ENCODE results near the gene CHCHD3. TPM values are rescaled to one million over a fixed set of nuclear protein-coding genes. Genes with fewer than 3 reads are reported as not detected.

Gene CHCHD3
- total and polyA plus RNA-seq, 2 of the 4 experiments (the other 2 are of a cell fraction): 56.9 to 141 TPM

DNA sequence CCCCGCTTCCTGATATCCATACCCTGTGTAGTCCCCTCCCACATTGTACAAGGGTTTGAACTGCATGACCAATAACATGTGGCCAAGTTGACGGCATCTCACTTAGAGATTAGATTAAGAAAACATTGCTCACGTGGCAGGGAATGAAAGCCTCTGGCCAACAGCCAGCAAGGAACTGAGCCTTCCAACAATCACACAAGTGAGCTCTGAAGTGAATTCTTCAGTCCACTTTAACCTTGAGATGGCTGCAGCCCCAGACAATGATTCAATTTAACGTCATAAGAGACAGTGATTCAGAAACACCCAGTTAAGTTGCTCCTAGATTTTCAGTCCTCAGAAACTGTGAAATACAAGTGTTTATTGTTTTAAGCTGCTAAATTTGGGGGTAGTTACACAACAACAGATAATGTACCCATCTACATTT is 339.7 kb downstream of the CHCHD3 start:
- in situ Hi-C loops (cut with MboI; ENCODE audit: low sequenced_read_pairs): no loop called here
- Histone ChIP-seq H3K4me2 (ENCODE audit: low read depth, low read length) (no peak overlapping the region), H2AK5ac (ENCODE audit: low read depth, low read length) (no peak overlapping the region), H3K23ac (ENCODE audit: low read depth, low read length) (no peak overlapping the region), H2BK120ac (ENCODE audit: low read depth, low read length) (no peak overlapping the region), H3K36me3 (ENCODE audit: control insufficient read depth, insufficient read depth, low read length) (no peaks in the 10 kb centered on the region), H4K20me1 (ENCODE audit: insufficient read depth, low read length) (no peaks in the 10 kb centered on the region), H3K14ac (replicated peaks; ENCODE audit: low read depth, low read length) (no peak overlapping the region), H3K79me1 (ENCODE audit: low read depth in 1 of 2, low read length in 2 of 2) (no peaks in the 10 kb centered on the region), H3K4ac (ENCODE audit: low read depth, low read length) (no peak overlapping the region), H4K91ac (ENCODE audit: insufficient read depth, low read depth, low read length) (no peak overlapping the region), H3K9ac (ENCODE audit: low read depth, low read length) (no peak overlapping the region), H3K9me3 (ENCODE audit: control insufficient read depth, insufficient read depth, low read length) (peaks cover 10% of the 10 kb centered on the region; the same call in 1 of the 2 replicates), H4K8ac (ENCODE audit: low read depth in 2 of 2, low read length in 2 of 2) (no peak overlapping the region), H3K18ac (ENCODE audit: low read depth, low read length) (no peak overlapping the region), H3K27ac (ENCODE audit: insufficient read depth, low read length) (no peak overlapping the region), H2BK20ac (ENCODE audit: low read depth, low read length) (no peak overlapping the region), H3K56ac (ENCODE audit: extremely low read depth, insufficient read depth, low read length) (no peak overlapping the region), H2BK5ac (ENCODE audit: low read depth, low read length, poor library complexity, severe bottlenecking) (no peak overlapping the region), H3K4me3 (ENCODE audit: insufficient read depth, low read depth, low read length) (no peak overlapping the region), H3K27me3 (ENCODE audit: control insufficient read depth, insufficient read depth, low read length) (0 out of 2 replicates have a peak, but pooled peaks cover 2% of the 10 kb centered on the region), H4K5ac (ENCODE audit: low read depth, low read length) (no peak overlapping the region), H2AK9ac (replicated peaks; ENCODE audit: low read depth, low read length, poor library complexity) (no peak overlapping the region), H3K4me1 (ENCODE audit: control insufficient read depth, insufficient read depth, low read length) (peaks cover 4% of the 10 kb centered on the region; the same call in 1 of the 2 replicates), H3K9me1 (ENCODE audit: insufficient read depth, low read length) (no peaks in the 10 kb centered on the region), H2AFZ (replicated peaks; ENCODE audit: low read length, poor library complexity) (no peak overlapping the region), H2BK15ac (ENCODE audit: low read depth, low read length) (no peak overlapping the region)
- dilution Hi-C loops (cut with HindIII; ENCODE audit: low sequenced_read_pairs, unreplicated experiment): no loop called here
- CTCF ChIA-PET: no interaction called here
- no CpG with 5 or more reads among the region's 4 CpGs for WGBS, 2 experiments (ENCODE audit: extremely low coverage in 2 of 2, insufficient read length in 1 of 2)
- no TSS peak for BruUV-seq (replicated peaks)
- POLR2A ChIA-PET (ENCODE audit: unreplicated experiment): no interaction called here
- intact Hi-C loops (cut with micrococcal nuclease): no loop called here
- ATAC-seq (ENCODE audit: low read depth) (no peak), DNase-seq (peak; percentile 89)
- TF ChIP-seq BHLHE40 (IDR thresholded peaks at IDR 0.05; ENCODE audit: low read depth, low read length) (peak; percentile 71), CHD1 (IDR thresholded peaks at IDR 0.05; ENCODE audit: low read depth, low read length) (no peak), CEBPB (IDR thresholded peaks at IDR 0.05; ENCODE audit: low read depth, low read length) (peak; percentile 60), SMC3 (IDR thresholded peaks at IDR 0.05; ENCODE audit: low read depth, low read length) (no peak), MAZ (IDR thresholded peaks at IDR 0.05; ENCODE audit: borderline replicate concordance, low read depth, low read length) (no peak), FOS (IDR thresholded peaks at IDR 0.05; ENCODE audit: low read depth, low read length) (no peak), MAFK (IDR thresholded peaks at IDR 0.05; ENCODE audit: low read depth, low read length) (no peak), POLR2A (IDR thresholded peaks at IDR 0.05; ENCODE audit: low read depth, low read length) (no peak), NFE2L2 (IDR thresholded peaks at IDR 0.05; ENCODE audit: low read depth, low read length) (no peak)
- TF ChIP-seq, protein P1, sequence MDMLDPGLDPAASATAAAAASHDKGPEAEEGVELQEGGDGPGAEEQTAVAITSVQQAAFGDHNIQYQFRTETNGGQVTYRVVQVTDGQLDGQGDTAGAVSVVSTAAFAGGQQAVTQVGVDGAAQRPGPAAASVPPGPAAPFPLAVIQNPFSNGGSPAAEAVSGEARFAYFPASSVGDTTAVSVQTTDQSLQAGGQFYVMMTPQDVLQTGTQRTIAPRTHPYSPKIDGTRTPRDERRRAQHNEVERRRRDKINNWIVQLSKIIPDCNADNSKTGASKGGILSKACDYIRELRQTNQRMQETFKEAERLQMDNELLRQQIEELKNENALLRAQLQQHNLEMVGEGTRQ (IDR thresholded peaks at IDR 0.05; ENCODE audit: low read depth, low read length): peak; percentile 70
